Thymus (tissue), 11 donors: ENCODE measurements around the gene NRG4. TPM values are rescaled to one million over a fixed set of nuclear protein-coding genes. Genes with fewer than 3 reads are reported as not detected.
"Not testable (repeated sequence)": the region's sequence is repeated elsewhere in the genome, so short reads cannot be mapped to it uniquely, and the experiment has no call there.

ENCODE experiments used
- DNase-seq, 9 donors: peaks; one replicate each; pipeline ENCODE4 v3.0.0-alpha.2; 2013; ENCODE audit warnings: low spot score in 9 of 9, low read depth in 6 of 9, missing footprints in 1 of 9
- H3K27ac ChIP-seq, 2 donors: one replicate each; pipeline ENCODE4 v1.5.1; 2013; ENCODE audit warnings: control low read depth in 1 of 2, low read depth in 1 of 2, low read length in 1 of 2, mild to moderate bottlenecking in 1 of 2, moderate library complexity in 1 of 2
- H3K27me3 ChIP-seq, 2 donors: one replicate each; pipeline ENCODE4 v1.5.1; 2013; ENCODE audit warnings: low read length in 1 of 2; ENCODE audit not compliant: control insufficient read depth in 2 of 2, insufficient read depth in 1 of 2
- H3K36me3 ChIP-seq, 2 donors: one replicate each; pipeline ENCODE4 v1.5.1; 2013; ENCODE audit warnings: low read length in 1 of 2, mild to moderate bottlenecking in 1 of 2, moderate library complexity in 1 of 2; ENCODE audit not compliant: control insufficient read depth in 2 of 2, insufficient read depth in 2 of 2
- H3K4me1 ChIP-seq, 2 donors: one replicate each; pipeline ENCODE4 v1.5.1; 2013; ENCODE audit warnings: low read length in 2 of 2; ENCODE audit not compliant: control insufficient read depth in 2 of 2, insufficient read depth in 2 of 2
- H3K4me3 ChIP-seq, 2 donors: one replicate each; pipeline ENCODE4 v1.5.1; 2013; ENCODE audit warnings: low read length in 2 of 2, control low read depth in 1 of 2, mild to moderate bottlenecking in 1 of 2
- H3K9me3 ChIP-seq, 2 donors: one replicate each; pipeline ENCODE4 v1.5.1; 2013; ENCODE audit warnings: low read length in 1 of 2, mild to moderate bottlenecking in 1 of 2; ENCODE audit not compliant: control insufficient read depth in 2 of 2, insufficient read depth in 1 of 2
- WGBS: extraction: QIAGEN DNeasy Blood & Tissue Kit; methylation state at CpG from one replicate; pipeline ENCODE4 v1.1.7; 2013; 5-methylcytosine and 5-hydroxymethylcytosine counted together
- polyA plus RNA-seq: library from polyadenylated mRNA; stranded (reverse); fragments of 200-250 nt; gene quantifications from one replicate; pipeline ENCODE4 v1.2.3, GENCODE V29; 2013
- total RNA-seq: library from RNA; stranded (reverse); fragments of 120-200 nt; gene quantifications from one replicate; pipeline ENCODE4 v1.2.4, GENCODE V29; 2013
- donor health status: healthy.

NRG4 gene
- total and polyA plus RNA-seq, 2 donors: 0.09 to 0.41 TPM

DNA sequence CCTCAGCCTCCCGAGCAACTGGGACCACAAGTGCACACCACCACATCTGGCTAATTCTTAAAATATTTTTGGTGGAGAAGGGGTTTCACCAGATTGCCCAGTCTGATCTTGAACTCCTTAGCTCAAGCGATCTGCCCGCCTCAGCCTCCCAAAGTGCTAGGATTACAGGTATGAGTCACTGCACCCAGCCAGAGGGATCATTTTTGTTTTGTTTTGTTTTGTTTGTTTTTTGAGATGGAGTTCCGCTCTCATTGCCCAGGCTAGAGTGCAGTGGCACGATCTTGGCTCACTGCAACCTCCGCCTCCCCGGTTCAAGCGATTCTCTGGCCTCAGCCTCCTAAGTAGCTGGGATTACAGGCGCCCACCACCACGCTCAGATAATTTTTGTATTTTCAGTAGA is 42.0 kb upstream of the NRG4 start:
- not testable (repeated sequence) for H3K4me3 ChIP-seq, H3K4me1 ChIP-seq, H3K9me3 ChIP-seq, H3K36me3 ChIP-seq, H3K27ac ChIP-seq, DNase-seq
- 97% methylated on average over 10 of the region's 10 CpGs for WGBS
- H3K27me3 ChIP-seq: peaks cover 18 to 19% of the 10 kb centered on the region in 2 donors

DNA sequence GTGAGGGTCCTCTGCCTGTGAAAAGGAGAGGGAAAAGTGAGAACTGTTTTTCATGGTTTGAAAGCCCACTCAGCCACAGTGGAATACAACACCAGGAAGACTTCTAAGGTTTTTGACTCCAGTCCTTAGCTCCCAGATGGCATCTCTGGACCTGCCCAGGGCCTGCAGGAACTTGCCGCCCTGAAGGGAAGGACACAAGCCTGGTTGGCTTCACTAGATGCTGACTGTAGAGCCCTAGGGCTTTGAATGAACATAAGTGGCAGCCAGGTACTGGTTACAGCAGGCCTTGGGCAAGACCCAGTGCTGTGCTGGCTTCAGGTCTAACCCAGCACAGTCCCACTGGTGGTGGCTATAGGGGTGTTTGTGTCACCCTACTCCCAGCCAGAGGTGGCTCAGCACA is 26.3 kb upstream of the NRG4 start:
- DNase-seq: no peak
- Histone ChIP-seq H3K9me3 (no peaks in the 10 kb centered on the region), H3K36me3 (no peaks in the 10 kb centered on the region), H3K27ac (no peak overlapping the region), H3K4me1 (no peaks in the 10 kb centered on the region), H3K4me3 (no peak overlapping the region), H3K27me3 (no peaks in the 10 kb centered on the region)
- WGBS: 96% methylated on average over 1 of the region's 1 CpG

DNA sequence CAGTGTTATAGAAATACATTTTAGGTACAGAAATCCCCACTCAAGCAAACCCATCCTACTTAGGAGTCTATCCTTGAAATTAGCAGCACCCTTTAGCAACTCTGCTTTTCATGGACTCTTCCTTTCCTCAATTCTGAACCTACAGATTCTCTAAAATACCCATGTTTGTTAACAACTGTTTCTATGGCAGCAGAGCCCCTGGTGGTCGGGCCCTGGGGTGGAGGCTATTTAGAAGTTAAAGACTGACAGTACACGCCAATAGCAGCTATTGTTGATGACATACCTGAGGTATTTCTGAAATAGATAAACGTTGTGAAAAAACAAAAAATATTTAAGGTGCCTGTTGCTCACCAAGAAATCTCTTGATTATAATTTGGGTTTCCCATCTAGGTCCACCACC is 23.4 kb upstream of the NRG4 start:
- H3K27me3 ChIP-seq: no peaks in the 10 kb centered on the region
- H3K4me3 ChIP-seq: no peak overlapping the region
- no peaks in the 10 kb centered on the region for H3K36me3 ChIP-seq
- 82% methylated on average over 3 of the region's 3 CpGs for WGBS
- no peak for DNase-seq
- H3K27ac ChIP-seq: no peak overlapping the region
- no peaks in the 10 kb centered on the region for H3K9me3 ChIP-seq
- no peaks in the 10 kb centered on the region for H3K4me1 ChIP-seq

DNA sequence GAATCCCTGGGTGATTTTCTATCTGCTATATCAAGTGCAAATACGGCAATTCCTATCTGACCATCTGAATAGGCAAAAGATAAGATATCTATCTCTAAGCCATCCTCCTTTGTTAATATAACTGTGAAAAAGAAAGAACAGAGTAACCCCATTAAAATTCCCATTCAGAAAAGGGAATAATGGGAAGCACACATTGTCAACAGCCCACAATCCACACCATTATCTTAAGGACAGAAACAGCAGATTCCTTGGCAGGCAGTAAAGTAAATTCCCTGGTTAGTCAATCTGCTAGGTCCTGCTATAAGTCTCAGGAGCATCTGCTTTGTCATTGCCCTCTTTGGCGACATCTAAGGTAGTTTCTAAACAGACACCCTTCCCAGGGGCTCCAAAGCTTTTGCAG is 21.9 kb upstream of the NRG4 start:
- Histone ChIP-seq H3K36me3 (no peaks in the 10 kb centered on the region), H3K4me1 (no peaks in the 10 kb centered on the region), H3K9me3 (no peaks in the 10 kb centered on the region), H3K27me3 (no peaks in the 10 kb centered on the region), H3K4me3 (no peak overlapping the region), H3K27ac (no peak overlapping the region)
- WGBS: 92% methylated on average over 2 of the region's 2 CpGs
- DNase-seq: no peak

DNA sequence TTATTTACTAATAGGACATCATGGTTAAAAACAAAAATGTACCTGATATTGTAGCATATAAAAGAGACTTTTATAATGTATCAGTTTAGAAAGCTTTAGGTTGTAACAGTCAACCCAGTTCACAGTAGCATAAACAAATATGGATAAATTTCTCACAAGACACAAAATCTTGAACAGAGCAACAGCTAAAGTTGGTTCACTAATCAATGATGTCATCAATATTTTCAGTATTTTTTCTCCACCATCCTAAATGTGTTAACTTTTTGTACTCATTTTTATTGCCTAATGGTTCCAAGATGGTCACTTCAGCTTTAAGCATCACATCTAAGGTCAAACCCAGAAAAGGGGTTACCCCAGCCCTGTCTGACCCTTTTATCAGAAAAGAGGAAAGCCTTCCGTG is 21.2 kb upstream of the NRG4 start:
- Histone ChIP-seq H3K4me1 (no peaks in the 10 kb centered on the region), H3K9me3 (no peaks in the 10 kb centered on the region), H3K27me3 (no peaks in the 10 kb centered on the region), H3K27ac (no peak overlapping the region), H3K36me3 (no peaks in the 10 kb centered on the region), H3K4me3 (no peak overlapping the region)
- 99% methylated on average over 1 of the region's 1 CpG for WGBS
- no peak for DNase-seq

DNA sequence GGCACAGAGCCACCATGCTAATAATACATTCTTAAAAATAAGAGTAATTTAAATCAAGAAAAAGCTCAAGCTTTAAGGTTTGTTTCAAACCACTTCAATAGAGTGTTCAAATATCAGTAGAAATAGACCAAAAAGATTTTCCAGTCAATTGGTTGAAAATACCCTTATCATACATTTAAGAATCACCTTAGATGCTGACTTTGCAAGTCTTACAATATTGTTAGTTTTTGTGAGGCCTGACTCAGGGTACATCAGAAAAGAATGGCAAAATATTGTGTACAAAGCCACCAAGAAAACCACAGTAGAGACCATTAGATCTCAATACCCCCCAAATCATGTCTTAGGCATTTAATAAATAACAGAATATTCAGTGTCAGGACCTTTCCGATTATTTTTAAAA is 19.8 kb upstream of the NRG4 start:
- Histone ChIP-seq H3K36me3 (no peaks in the 10 kb centered on the region), H3K27ac (no peak overlapping the region), H3K4me3 (no peak overlapping the region), H3K27me3 (no peaks in the 10 kb centered on the region), H3K9me3 (no peaks in the 10 kb centered on the region), H3K4me1 (no peaks in the 10 kb centered on the region)
- WGBS: 97% methylated on average over 1 of the region's 1 CpG
- no peak for DNase-seq

DNA sequence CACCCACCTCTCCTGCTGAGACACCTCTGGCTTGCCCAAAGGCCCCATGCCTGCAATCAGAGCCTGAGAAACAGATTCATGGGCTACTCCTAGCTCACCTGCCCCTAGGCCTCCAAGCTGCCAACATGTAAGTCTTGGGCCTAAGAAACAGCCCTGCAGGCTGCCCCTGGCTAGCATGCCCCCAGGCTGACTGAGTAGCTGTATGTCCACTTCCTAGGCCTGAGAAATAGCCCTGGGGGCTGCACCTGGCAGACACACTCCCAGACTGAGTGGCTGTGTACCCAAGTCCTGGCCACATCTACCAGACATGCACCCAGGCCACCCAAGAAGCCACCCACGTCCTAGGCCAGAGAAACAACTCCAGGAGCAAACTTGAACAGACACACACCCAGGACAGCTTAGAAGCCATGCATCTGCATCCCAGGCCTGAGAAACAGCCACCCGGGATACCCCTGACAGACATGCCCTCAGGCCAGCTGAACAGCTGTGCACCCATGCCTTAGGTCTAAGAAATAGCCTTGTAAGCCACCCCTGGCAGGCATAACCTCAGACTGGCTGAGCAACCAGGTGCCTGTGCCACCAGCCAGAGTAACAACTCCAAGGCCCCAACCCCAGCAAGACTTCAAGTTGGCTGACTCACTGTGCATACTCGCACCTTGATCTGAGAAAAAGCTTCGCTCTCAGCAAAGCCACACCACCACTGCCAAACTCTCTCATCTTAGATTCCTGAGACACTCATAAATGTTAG is 12.0 kb upstream of the NRG4 start:
- H3K9me3 ChIP-seq: peaks cover 0 to 5% of the 10 kb centered on the region in 2 donors
- H3K4me1 ChIP-seq: no peaks in the 10 kb centered on the region
- H3K36me3 ChIP-seq: no peaks in the 10 kb centered on the region
- WGBS: 96% methylated on average over 4 of the region's 4 CpGs
- H3K27me3 ChIP-seq: no peaks in the 10 kb centered on the region
- H3K27ac ChIP-seq: no peak overlapping the region
- no peak overlapping the region for H3K4me3 ChIP-seq
- DNase-seq: no peak

DNA sequence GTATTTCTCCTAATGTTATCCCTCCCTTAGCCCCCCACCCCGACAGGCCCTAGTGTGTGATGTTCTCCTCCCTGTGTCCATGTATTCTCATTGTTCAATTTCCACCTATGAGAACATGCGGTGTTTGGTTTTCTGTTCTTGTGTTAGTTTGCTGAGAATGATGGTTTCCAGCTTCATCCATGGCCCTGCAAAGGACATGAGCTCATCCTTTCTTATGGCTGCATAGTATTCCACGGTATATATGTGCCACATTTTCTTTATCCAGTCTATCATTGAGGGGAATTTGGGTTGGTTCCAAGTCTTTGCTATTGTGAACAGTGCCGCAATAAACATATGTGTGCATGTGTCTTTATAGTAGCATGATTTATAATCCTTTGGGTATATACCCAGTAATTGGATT is 1.2 kb upstream of the NRG4 start:
- not testable (repeated sequence) for H3K36me3 ChIP-seq, H3K4me1 ChIP-seq, DNase-seq, H3K27me3 ChIP-seq, H3K27ac ChIP-seq, H3K9me3 ChIP-seq, H3K4me3 ChIP-seq
- WGBS: 94% methylated on average over 4 of the region's 4 CpGs

DNA sequence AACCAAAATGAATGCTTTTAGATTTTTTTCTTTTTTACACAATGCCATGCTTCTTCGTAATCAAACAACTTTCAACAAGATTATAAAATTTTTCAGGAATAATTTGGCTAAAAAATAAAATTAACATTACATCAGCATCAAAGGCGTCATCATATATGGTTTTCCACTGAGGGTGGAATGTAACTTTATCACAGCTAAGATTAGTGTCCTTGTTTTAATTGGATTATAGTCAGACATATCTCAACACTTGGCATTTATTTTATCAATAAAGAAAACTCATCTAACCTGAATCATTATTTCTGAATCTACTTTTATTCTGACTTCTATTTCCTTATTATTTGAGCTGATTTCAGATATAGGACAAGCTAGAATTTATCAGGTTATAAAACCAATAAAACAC is 1.6 kb downstream of the NRG4 start:
- Histone ChIP-seq H3K4me3 (no peak overlapping the region), H3K27ac (no peak overlapping the region), H3K4me1 (no peaks in the 10 kb centered on the region), H3K36me3 (no peaks in the 10 kb centered on the region), H3K27me3 (no peaks in the 10 kb centered on the region), H3K9me3 (no peaks in the 10 kb centered on the region)
- DNase-seq: no peak
- WGBS: 93% methylated on average over 2 of the region's 2 CpGs
